ENCODE measurements around the gene FAM114A1.

GRCh38 chr4:38985410-38986100 lies 117.9 kb downstream of the FAM114A1 start:
- TF ChIP-seq GATA2 (IDR thresholded peaks at IDR 0.05; ENCODE audit: low read depth, low read length) (no peak), GATA3 (IDR thresholded peaks at IDR 0.05; ENCODE audit: low read depth, low read length) (no peak)
